NCI-H2196 (cell line): ENCODE data around the gene TMUB1.

ENCODE experiments used
- DNase-seq: peaks from one replicate; lab custom pipeline; 2025; ENCODE audit not compliant: unreplicated experiment; lab: John Stamatoyannopoulos, UW

The TMUB1 gene, protein sequence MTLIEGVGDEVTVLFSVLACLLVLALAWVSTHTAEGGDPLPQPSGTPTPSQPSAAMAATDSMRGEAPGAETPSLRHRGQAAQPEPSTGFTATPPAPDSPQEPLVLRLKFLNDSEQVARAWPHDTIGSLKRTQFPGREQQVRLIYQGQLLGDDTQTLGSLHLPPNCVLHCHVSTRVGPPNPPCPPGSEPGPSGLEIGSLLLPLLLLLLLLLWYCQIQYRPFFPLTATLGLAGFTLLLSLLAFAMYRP

DNA sequence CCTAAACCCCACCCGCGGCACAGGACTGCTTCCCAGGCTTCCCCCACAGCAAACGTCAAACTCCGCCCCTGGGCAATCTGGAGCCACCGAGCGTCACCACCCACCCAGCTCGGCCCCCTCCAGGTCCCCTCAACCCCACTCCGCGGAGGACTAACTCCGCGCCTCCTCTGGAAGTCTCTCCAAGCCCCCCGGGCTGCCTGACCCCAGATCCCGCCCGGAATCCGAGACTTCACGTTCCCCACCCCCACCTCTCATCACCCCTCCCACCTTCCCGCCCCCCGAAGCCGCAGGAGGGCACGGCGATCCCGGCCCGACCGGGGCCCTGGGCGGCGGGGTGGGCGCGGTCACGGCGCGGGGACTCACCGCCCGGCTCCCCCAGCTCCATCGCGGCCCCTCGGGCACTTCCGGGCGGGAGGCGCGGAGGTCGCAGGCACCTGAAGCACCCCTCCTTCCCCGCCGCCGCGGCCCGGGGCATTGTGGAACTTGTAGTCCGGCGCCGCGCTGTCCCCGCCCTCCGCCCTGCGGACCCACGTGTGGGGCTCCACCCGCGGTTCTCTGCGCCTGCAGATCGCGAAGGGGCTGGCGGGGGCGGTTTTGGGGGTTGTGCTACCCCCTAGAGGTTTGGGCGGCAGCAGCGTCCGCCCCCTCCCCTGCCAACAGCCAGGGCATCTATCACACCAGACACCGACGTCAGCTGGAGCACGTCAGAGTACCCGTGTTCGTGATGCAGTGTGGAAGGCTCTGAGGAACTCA is at the start of gene TMUB1:
TMUB1 (minus strand) TSS at position 423 of the 753 bp plus-strand sequence. CDS start 930 bp downstream, outside the sequence.
- DNase-seq, result peak; percentile 38

DNA sequence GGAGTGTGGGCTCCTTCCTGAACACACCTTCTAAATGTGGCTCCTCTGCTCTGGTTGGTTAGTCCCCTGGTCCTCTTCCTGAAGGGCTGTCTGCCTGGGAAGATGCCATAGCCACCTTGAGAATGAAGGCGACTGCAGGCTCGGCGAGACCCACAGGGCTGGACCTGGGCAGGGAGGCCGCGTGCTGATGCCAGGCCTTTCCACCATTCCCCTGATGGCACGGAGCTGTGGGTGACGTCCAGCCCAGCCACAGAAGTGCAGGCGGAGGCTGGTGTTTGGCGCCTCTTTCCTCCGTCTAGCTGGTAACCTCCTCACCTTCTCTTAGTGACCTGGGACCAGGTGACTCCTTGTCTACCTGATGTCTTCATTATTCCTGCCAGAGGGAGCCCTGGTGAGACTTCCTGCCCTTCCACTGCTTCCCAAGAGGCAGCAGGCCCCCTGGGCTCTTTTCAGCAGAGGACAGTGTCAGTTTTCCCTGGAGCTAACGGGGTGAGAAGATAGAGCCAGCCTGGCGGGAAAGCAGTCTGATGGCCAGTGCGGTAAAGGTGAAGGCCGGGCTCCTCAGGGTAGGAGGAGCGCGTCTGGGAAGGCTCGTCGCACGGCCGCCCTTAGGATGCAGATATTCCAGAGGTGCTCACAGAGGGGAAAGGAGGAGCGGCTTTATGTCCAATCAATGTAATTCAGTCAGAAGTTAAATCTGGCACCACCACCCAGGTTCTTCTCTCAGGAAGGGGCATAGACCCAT is 49.3 kb upstream of the TMUB1 start:
- no peak for DNase-seq

DNA sequence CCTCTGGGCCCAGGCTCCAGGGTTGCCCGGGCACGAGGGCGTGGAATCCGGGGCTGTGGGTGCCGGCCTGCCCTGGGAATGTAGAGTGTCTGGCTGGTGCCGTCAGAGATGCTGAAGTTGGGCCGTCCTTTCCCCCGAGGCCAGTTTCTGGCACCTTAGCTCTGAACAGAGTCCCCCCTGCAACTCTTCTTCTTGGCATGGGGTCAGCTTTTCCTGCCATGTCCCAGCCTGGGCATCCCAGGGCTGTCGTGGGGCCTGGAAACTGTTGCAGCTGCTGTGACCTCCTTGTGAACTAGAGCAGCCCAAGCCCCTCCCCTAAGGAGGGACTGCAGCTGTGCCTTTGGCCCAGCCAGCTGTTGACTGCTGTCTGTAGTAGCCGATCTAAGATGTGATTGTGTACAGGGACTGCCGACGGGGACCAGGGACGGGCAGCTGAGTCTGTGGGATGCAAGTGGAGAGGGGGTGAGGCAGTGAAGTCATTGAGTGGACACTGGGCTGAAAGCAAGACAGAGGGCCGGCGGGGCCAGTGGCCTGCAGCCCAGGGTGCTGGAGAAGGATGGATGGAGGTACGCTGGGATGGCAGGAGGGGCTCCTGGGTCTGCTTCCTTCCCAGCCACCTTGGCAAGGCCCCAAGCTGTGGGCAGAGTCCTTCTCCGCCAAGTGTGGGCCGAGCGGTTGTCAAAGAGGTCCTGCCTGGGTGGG is 48.5 kb upstream of the TMUB1 start:
- no peak for DNase-seq

DNA sequence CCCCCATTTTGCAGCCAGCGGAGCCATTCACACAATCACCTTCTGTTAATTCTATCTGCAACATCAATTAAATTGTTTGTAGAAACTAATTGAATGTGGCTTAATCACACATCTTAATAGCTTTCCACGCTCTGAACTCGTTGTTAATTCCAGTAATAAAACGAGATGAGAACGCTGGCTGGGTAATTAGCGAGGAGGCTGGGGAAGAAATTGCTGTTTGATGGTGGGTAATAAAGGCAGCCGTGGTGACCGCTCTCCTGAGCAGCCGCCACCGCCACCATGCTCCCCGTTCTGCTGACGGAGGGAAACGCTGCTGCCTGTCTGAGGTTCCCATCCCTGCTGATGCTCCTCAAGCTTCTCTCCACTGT is 47.9 kb upstream of the TMUB1 start:
- DNase-seq, result no peak

DNA sequence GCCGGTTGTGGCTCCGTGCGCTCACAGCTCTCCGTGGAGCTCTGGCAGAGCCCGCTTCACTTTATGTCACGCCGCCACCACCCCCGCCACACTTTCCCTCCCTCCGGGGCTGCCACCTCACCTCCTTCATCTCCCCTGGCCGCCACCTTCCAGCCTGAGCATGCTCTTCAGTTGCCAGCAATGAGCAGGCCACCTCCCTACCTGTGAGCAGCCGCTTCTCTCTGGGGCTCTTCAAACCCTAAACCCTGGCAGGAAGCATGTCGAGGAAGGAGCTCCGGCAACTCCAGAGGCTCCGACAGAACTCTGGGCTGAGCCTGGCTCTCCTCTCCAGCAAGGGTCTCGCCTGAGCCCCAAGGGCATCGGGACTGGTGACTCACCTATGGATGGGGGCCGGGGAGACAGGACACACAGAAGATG is 47.5 kb upstream of the TMUB1 start:
- no peak for DNase-seq

DNA sequence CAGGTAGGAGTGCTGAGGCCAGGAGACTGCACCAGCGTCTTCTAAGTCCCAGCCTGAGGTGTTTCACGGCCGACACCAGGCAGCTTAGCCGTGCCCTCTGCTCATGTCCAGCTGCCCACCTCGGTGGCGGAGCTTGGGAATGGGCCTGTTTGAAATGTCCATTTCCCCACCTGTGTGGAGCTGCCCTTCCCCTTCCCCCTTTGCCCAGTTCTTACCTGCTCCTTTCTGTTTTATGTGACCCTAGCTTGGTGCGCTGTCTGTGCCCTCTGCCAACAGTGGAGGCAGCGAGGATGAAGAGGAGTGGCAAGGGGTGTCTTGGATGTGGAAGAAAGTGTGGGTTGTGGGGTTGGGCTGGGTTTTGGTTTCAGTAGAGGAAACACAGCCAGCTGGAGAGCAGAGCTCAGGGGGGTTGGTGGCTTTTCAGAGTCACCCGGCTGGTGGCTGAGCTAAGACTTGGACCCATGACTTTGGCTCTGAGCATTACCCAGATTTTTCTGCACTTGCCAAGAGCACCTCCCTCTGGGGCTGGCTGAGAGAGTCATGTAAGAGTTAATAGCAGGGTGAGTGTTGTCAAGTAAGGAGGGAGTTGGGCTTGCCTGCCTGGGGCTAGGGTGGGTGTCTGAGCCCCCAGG is 46.8 kb upstream of the TMUB1 start:
- no peak for DNase-seq

DNA sequence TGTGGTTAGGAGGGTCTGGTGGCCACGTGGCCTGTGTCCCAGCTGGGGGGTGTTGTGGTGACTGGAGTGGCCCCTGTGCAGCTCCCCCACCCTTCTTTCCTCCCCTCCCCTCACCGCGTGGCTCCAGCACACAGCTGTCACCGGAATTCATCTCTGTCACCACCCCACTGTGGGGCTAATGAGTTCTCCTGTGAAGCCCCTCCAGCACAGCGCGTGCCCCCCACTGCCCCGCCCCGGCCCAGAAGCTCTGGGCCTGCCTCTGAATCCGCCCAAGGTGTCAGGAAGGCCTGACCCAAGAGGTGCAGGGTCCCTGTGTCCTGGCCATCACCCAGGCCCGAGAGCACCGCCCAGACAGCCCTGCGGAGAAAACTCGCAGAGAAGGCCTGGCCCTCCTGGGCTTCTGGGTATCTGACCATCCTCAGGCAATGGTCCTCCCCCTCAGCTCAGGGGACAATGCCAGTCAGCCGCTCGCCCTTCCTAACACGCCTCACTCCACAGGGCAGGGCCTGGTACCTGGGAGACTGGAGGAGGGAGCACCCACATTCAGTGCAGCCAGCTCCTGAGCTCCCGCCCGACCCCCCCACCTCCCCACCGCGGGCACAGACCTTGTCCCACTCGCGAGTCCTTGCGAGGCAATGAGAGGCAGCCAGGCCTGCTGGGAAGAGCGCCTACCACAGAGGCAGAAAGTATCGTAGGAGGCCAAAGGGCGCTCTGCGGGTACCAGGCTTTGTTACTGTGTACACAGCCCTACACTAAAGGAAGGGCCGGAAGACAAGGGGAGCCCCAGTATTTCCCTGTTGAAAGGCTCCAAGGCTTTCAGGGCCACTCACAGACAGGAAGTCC is 46.0 kb upstream of the TMUB1 start:
- DNase-seq, result no peak

DNA sequence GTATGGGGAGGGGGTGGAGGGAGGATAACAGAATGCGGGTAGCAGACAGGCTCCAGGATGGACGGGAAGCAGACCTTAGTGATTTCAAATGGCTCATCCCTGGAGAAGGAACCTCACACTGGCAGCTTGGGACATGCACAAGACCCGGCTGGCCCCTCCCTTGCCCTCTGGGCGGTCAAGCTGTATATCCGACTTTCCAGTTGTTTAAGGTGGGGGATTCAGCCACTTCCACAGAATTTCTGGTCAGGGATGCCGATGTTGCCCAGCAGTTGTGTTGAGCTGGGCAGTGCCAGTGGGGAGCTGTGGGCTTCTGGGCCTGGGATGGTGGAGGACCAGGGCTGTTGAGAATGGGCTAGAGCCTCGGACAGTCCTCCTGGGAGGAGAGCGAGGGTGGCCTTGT is 45.4 kb upstream of the TMUB1 start:
- DNase-seq, result no peak

DNA sequence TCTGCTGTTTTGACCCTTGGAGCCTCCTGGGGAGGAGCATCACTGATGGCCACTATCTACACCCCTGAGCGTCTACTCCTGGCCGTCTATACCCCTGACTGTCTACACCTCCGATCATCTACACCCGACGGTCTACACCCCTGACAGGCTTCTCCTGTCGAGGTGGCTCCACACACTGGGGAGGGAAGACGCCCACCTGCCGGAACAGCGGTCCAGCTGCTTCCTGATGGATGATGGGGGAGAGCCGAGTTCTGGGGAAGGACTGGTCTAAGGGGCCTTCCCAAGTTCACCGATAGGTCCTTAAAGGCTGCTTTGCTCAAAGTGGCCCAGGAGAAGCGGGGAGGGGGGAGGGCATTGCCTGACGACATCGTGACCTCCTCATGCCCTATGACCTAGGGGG is 44.9 kb upstream of the TMUB1 start:
- no peak for DNase-seq

DNA sequence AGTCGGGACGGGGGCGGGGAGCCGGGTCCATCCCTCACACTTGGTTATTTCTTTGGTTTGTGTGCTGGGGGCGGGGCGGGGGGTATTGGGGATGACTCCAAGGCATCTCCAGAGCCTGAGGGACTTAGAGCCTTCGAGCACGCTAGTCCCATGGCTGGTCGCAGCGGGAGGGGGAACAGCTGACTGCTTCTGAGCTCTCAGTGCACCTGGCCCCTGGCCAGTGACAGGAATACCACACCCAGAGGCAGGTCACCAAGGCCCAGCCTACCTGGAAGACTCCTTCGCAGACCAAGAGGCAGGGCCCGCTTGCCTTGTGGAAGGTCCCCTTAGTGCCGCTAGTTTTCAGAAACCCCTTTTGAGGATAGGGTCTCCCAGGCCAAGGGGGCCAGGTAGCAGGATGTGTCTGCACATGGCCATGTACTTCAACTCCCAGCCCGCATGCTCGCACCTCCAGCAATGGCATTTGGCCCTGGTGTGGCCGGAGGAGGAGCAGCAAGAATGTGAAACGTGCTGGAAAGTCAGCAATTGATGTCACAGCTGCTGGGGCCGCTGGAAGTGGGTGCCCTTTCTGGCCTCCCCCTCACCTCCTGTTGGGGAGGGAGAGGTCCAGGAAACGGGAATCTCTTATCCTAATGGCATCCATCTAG is 43.3 kb upstream of the TMUB1 start:
- DNase-seq, result no peak

DNA sequence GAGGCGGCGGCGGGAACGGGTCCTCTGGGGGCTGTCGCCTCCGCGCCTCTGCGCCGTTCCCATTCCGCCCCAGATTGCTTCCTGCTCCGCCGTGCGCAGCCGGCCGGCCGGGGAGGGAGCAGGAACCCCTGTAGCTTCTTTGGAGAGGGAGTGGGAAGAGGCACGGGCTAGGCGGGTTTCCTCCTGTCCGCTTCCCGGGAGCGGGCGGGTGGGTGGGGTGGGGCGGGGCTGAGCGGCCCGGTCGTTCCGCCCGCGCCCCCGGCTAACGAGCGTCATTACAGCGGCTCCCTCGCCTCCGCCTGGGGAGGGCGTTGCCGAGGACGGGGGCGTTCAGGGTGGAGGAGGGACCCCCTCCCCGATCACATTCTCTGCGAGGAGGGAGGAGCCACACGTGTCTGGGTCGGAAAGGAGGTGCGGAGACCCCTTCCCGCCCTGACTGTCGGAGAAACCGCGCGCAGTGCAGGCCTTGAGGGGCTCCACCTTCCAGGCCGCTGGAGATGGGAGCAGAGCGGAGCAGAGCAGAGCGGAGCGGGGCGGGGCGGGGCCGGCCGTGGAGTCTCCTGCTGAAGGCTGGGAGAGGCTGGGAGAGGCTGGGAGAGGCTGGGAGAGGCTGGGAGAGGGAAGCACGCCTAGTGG is 42.7 kb upstream of the TMUB1 start:
- no peak for DNase-seq

DNA sequence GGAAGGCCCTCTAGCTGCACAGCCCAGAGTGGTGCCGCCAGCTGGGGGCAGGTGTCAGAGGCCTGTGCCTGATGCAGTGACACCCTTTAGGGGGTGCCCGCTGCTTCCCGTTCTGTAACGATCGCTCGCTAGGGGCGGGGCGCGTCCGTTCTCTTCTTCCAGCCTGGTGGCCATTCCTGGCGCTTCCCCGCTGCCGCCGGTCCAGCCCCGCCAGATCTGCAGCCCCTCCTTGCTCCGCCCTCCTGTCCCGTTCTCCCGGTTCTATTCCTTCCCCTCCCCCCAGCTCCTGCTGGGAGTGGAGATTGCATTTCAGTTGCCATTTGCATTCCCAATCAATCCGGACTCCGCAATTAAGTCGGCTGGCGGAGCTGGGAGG is 42.2 kb upstream of the TMUB1 start:
- no peak for DNase-seq

DNA sequence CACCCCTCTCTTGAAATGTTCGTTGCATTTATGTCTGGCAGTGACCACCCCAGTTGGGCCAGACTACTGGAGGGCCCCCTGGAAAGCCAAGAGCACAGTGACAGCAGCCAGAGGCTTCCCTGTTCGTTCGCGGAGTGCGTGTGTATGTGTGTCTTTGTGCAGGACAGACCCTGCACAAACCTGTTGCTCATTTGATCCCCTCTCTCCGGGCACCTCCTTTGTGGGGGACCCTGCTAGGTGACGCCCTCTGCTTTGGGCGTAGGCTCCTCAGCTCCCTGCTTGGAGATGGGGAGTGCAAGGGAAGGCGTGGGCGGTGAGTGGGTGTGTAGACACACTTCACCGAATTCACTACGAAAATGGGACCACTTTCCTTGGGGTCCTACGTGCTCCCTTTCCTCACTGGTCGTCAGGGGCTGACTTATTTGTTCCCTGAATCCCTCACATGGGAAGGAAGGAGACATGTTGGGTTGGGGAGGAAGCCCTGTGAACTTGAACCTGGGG is 41.7 kb upstream of the TMUB1 start:
- DNase-seq, result no peak

DNA sequence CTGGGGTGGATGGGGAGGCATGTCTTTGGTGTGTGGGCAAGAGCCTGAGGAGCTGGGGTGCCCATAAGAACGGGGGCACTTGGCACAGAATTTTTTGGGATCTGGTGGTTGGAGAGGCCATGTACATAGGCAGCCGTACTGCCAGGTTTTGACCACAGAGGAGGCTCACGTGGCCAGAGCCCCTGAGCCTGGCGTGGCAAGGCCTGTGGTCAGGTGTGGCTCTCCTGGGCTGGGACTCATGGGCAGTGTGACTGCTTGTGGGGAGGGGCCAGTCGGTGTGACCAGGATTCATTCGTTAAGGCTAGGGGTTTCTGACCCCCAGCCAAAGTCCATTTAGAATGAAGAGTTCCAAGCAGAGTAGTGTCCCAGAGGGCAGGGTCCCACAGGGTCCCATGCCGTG is 41.2 kb upstream of the TMUB1 start:
- no peak for DNase-seq

DNA sequence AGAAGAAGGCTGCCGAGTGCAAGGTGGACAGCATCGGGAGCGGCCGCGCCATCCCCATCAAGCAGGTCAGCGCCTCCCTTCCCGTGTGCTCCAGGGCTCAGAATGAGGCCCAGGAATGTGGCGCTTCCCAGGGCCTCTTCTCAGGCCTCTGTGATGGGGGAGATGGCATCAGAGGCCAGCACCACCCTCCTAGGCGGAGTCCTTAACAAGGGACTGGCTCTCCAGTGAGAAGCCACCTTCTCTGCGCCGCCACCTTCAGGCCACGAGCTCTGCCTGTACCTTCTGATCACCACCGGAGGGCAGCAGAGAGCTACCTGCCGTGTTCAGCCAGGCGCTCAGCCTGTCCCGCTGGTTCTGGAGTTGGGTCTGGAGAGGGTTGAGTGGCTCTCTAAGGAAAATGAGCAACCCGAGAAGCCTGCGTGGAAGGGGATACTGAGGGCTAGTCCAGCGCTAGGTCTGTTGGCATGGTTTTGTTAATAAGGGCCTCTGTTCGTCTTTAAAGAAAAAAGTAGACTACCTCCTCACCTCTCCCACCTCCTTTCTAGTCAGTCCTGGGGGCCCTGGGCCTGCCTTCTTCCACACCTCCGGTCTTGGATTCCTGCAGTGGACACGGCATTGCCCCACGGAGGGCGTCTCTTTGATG is 40.6 kb upstream of the TMUB1 start:
- DNase-seq, result peak; percentile 46

DNA sequence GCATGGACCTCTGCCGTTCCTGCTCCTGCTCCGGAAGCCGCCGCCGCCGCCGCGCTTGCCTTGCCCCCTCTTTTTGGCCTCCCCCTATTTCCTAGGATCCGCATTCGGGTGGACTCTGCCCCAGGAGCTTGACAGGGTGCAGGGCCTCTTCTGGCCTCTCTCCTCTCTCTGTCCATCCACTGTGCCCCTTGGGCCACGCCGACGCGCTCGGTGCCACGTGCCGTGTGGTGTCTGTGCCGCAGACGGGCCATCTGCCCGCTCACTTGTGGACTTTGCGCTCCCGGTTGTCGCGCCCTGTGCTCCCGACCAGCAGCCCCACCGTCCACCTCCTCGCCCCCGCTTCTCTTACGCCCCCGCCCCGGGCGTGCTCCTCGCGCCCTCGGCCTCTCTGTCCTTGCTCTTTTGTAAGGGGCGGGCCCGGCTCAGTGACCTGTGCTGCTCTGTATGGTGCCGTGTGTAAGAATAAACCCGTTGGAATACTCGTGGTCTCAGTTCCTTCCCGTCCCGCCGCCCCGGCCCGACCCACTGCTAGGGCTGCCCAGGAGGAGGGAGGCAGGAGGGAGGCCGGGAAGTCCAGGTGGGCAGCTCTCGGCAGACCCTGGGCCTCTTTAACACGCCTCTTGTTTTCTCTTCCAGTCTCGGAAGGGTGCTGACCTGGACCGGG is 40.0 kb upstream of the TMUB1 start:
- no peak for DNase-seq

DNA sequence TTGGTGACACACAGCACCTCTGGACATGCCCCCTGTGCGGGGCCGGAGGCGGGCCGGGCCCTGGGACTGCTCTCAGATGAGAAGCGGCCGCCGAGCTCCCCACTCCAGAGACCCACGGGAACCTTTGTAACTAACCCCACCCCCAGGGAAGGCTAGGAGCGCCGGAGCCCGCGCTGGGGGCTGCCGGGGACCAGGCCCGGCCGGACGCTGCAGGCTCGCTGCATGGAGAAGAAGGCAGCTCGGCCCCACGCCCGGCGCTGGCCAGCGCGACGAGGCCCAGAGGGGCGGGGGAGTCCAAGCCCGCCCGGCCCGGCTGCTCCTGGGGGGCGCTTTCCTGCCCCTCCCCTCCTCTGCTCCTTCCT is 39.5 kb upstream of the TMUB1 start:
- DNase-seq, result no peak

DNA sequence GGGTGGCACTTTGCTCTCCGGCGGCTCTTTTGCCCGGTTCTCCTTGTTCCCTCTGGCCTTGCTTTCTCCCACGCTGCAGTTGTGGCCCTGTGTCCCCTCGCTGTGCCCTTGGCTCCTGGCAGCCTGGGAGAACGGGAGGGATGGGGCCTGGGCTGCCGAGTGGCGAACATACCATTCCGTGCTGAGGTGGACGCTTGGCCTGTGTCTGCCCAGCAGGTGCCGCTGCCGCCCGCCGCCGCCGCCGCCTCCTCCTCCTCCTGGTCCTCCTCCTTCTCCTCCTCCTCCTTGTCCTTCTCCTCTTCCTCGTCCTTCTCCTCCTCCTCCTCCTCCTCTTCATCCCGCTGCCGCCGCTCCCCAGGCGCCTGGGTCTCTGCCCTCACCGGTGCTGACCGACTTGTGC is 39.0 kb upstream of the TMUB1 start:
- DNase-seq, result no peak
